HFF-Myc (cell line): ENCODE measurements around the gene OR51S1.

Source experiments
- DNase-seq: peaks from one replicate; pipeline ENCODE4 v3.0.0-alpha.2; 2011; ENCODE audit warnings: low read depth; ENCODE audit errors: extremely low read depth
- H3K4me3 ChIP-seq: replicated peaks from 2 replicates; pipeline ENCODE4 v1.5.1; 2011; ENCODE audit warnings: low read depth, mild to moderate bottlenecking, control low read depth, low read length
- TF ChIP-seq, protein P1 (sequence below): IDR thresholded peaks from 2 replicates; pipeline ENCODE4 v1.5.1; 2012; ENCODE audit warnings: mild to moderate bottlenecking, low read depth, low read length, control low read depth; ENCODE audit errors: missing control alignments

The OR51S1 gene

GRCh38 chr11:4851033-4851432, 2.0 kb upstream of the OR51S1 start:
- H3K4me3 ChIP-seq: no peak overlapping the region
- no peak for DNase-seq
- TF ChIP-seq, protein P1, sequence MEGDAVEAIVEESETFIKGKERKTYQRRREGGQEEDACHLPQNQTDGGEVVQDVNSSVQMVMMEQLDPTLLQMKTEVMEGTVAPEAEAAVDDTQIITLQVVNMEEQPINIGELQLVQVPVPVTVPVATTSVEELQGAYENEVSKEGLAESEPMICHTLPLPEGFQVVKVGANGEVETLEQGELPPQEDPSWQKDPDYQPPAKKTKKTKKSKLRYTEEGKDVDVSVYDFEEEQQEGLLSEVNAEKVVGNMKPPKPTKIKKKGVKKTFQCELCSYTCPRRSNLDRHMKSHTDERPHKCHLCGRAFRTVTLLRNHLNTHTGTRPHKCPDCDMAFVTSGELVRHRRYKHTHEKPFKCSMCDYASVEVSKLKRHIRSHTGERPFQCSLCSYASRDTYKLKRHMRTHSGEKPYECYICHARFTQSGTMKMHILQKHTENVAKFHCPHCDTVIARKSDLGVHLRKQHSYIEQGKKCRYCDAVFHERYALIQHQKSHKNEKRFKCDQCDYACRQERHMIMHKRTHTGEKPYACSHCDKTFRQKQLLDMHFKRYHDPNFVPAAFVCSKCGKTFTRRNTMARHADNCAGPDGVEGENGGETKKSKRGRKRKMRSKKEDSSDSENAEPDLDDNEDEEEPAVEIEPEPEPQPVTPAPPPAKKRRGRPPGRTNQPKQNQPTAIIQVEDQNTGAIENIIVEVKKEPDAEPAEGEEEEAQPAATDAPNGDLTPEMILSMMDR: no peak

- TF ChIP-seq, protein P1: no peak
- DNase-seq: no peak
- H3K4me3 ChIP-seq: no peak overlapping the region
These were observed 9.0 kb downstream of the OR51S1 start for GRCh38 chr11:4839851-4840549.

- H3K4me3 ChIP-seq: no peak overlapping the region
- TF ChIP-seq, protein P1: no peak
- DNase-seq: no peak
These were observed 18.1 kb downstream of the OR51S1 start for GRCh38 chr11:4830909-4831308.

- H3K4me3 ChIP-seq: no peak overlapping the region
- TF ChIP-seq, protein P1: no peak
- no peak for DNase-seq
These were observed 18.7 kb downstream of the OR51S1 start for GRCh38 chr11:4830346-4830745.

DNA sequence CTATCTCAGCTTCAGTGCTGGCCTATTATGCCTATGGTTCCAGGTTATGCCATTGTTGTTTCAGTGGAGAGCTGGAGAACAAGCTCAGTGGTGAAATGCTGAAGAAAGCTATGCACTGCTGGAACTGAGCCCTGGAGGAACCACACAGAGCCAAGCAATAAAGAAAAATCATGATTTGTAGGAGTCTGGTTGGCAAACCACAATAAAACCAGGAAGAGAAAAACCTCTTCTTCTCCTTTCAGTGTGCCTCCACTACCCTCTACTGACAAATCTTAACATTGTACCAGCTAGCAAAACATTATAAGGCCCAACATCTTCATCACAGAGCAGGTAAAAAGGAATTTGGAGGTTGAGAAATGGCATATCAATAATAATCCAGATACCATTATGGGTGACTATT, 22.6 kb downstream of the OR51S1 start:
- DNase-seq: no peak
- no peak overlapping the region for H3K4me3 ChIP-seq
- TF ChIP-seq, protein P1: no peak

GRCh38 chr11:4825132-4825531, 23.9 kb downstream of the OR51S1 start:
- H3K4me3 ChIP-seq: no peak overlapping the region
- DNase-seq: no peak
- TF ChIP-seq, protein P1: no peak

DNA sequence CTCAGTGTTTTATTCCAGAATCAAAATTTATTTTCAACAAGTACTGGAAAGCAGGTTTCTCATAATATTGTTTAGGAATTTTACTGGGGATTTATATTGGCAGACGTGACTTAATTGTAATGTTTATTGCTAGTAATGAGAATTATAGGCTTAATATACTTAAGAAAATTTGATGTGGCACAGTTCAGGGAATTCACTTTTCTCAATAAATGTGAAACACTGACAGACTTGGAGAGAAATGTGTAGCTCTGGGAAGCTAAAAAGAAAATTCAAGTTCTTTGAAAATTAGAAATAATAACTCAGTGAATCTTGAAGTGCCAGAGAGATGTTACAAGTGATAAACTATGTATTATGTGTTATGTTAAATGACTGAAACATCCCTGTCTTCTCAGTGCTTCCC, 28.0 kb downstream of the OR51S1 start, which contains the start of gene OR51F2:
Gene OR51F2, plus strand, starts transcription at position 301 of the 400 bp plus-strand sequence. CDS start 101 bp downstream, outside the sequence.
- TF ChIP-seq, protein P1: no peak
- no peak within 1 kb of the TSS for H3K4me3 ChIP-seq
- DNase-seq: no peak
